AG09319 (cell line): ENCODE measurements around the gene ADAM23.

Source experiments
- DNase-seq: peaks from one replicate; pipeline ENCODE4 v3.0.0-alpha.2; 2010; ENCODE audit warnings: low read depth; ENCODE audit errors: extremely low read depth
- CTCF ChIP-seq: IDR thresholded peaks from 2 replicates; pipeline ENCODE4 v1.5.1; 2011; ENCODE audit warnings: low read depth, mild to moderate bottlenecking, inconsistent platforms, low read length, moderate library complexity

ADAM23 gene

GRCh38 chr2:206494061-206494460, 50.7 kb downstream of the ADAM23 start:
- no peak for DNase-seq
- no peak for TF ChIP-seq CTCF

GRCh38 chr2:206502729-206503128, 59.4 kb downstream of the ADAM23 start:
- no peak for TF ChIP-seq CTCF
- no peak for DNase-seq

GRCh38 chr2:206511283-206511682, 68.0 kb downstream of the ADAM23 start:
- no peak for TF ChIP-seq CTCF
- DNase-seq: no peak

GRCh38 chr2:206512999-206513398, 69.7 kb downstream of the ADAM23 start:
- DNase-seq: no peak
- TF ChIP-seq CTCF: no peak

GRCh38 chr2:206515580-206515979, 72.2 kb downstream of the ADAM23 start:
- no peak for TF ChIP-seq CTCF
- no peak for DNase-seq

GRCh38 chr2:206518997-206519396, 75.7 kb downstream of the ADAM23 start:
- DNase-seq: no peak
- no peak for TF ChIP-seq CTCF

- no peak for DNase-seq
- no peak for TF ChIP-seq CTCF
These were observed 77.1 kb downstream of the ADAM23 start for GRCh38 chr2:206520450-206520849.

GRCh38 chr2:206521115-206521514, 77.8 kb downstream of the ADAM23 start:
- no peak for TF ChIP-seq CTCF
- no peak for DNase-seq
